Trophoblast cell (in vitro differentiated cells and primary cell): ENCODE measurements around the gene RCOR2.
A peak's percentile ranks its signal among the peaks of the same experiment; 100 is the strongest.

ENCODE experiments used
- DNase-seq, 2 donors: peaks; one replicate each; pipeline ENCODE4 v3.0.0-alpha.2; 2016
- H2AFZ ChIP-seq: 2 replicates; pipeline ENCODE4 v1.6.1; 2013; ENCODE audit warnings: low read length, moderate library complexity, mild to moderate bottlenecking; ENCODE audit not compliant: insufficient read depth, poor library complexity
- H2AK5ac ChIP-seq: 2 replicates; pipeline ENCODE4 v1.6.1; 2013; ENCODE audit warnings: mild to moderate bottlenecking, low read length
- H2BK120ac ChIP-seq: 2 replicates; pipeline ENCODE4 v1.6.1; 2013; ENCODE audit warnings: low read length, mild to moderate bottlenecking, moderate library complexity; ENCODE audit not compliant: insufficient read depth, poor library complexity
- H2BK12ac ChIP-seq: 2 replicates; pipeline ENCODE4 v1.6.1; 2013; ENCODE audit warnings: mild to moderate bottlenecking, low read length, moderate library complexity
- H2BK5ac ChIP-seq: 2 replicates; pipeline ENCODE4 v1.6.1; 2013; ENCODE audit warnings: low read length, low read depth, moderate library complexity, mild to moderate bottlenecking; ENCODE audit not compliant: poor library complexity
- H3K14ac ChIP-seq: 2 replicates; pipeline ENCODE4 v1.6.1; 2013; ENCODE audit warnings: mild to moderate bottlenecking, low read length
- H3K18ac ChIP-seq: 2 replicates; pipeline ENCODE4 v1.6.1; 2013; ENCODE audit warnings: mild to moderate bottlenecking, low read length
- H3K23ac ChIP-seq: 2 replicates; pipeline ENCODE4 v1.6.1; 2013; ENCODE audit warnings: low read length
- H3K27ac ChIP-seq: 2 replicates; pipeline ENCODE4 v1.5.1; 2013; ENCODE audit warnings: low read depth, mild to moderate bottlenecking, inconsistent platforms, low read length, moderate library complexity
- H3K27me3 ChIP-seq: 2 replicates; pipeline ENCODE4 v1.6.1; 2013; ENCODE audit warnings: inconsistent platforms, mild to moderate bottlenecking, low read length, moderate library complexity; ENCODE audit not compliant: insufficient read depth
- H3K36me3 ChIP-seq, 2 experiments: 1 replicate in 1 of 2; 2 replicates in 1 of 2; pipeline ENCODE4 v1.6.1; 2013; ENCODE audit warnings: low read length in 2 of 2, mild to moderate bottlenecking in 2 of 2, moderate library complexity in 1 of 2; ENCODE audit not compliant: insufficient read depth in 2 of 2, control insufficient read depth in 1 of 2
- H3K4ac ChIP-seq: 2 replicates; pipeline ENCODE4 v1.6.1; 2013; ENCODE audit warnings: low read depth, mild to moderate bottlenecking, low read length, moderate library complexity
- H3K4me1 ChIP-seq, 2 experiments: 1 replicate in 1 of 2; 2 replicates in 1 of 2; pipeline ENCODE4 v1.6.1; 2013; ENCODE audit warnings: low read length in 2 of 2, mild to moderate bottlenecking in 2 of 2, moderate library complexity in 1 of 2; ENCODE audit not compliant: insufficient read depth in 2 of 2, control insufficient read depth in 1 of 2
- H3K4me2 ChIP-seq: 2 replicates; pipeline ENCODE4 v1.6.1; 2013; ENCODE audit warnings: inconsistent platforms, mild to moderate bottlenecking, low read length, moderate library complexity
- H3K4me3 ChIP-seq: 2 replicates; pipeline ENCODE4 v1.5.1; 2013; ENCODE audit warnings: mild to moderate bottlenecking, low read depth, low read length, inconsistent platforms
- H3K79me1 ChIP-seq: one replicate; pipeline ENCODE4 v1.6.1; 2013; ENCODE audit warnings: low read length
- H3K79me2 ChIP-seq: 2 replicates; pipeline ENCODE4 v1.6.1; 2013; ENCODE audit warnings: low read length, mild to moderate bottlenecking; ENCODE audit not compliant: control insufficient read depth, insufficient read depth, poor library complexity
- H3K9ac ChIP-seq: 2 replicates; pipeline ENCODE4 v1.6.1; 2013; ENCODE audit warnings: mild to moderate bottlenecking, low read length
- H3K9me3 ChIP-seq: 2 replicates; pipeline ENCODE4 v1.6.1; 2013; ENCODE audit warnings: low read depth, mild to moderate bottlenecking, control low read depth, inconsistent platforms, low read length; ENCODE audit not compliant: insufficient read depth
- H4K12ac ChIP-seq: 2 replicates; pipeline ENCODE4 v1.6.1; 2013; ENCODE audit warnings: low read depth, mild to moderate bottlenecking, low read length, moderate library complexity
- H4K8ac ChIP-seq: 2 replicates; pipeline ENCODE4 v1.6.1; 2013; ENCODE audit warnings: low read depth, mild to moderate bottlenecking, low read length, moderate library complexity
- H4K91ac ChIP-seq: one replicate; pipeline ENCODE4 v1.6.1; 2013; ENCODE audit warnings: low read depth, mild to moderate bottlenecking, low read length, moderate library complexity
- WGBS: extraction: QIAGEN DNeasy Blood & Tissue Kit; methylation state at CpG from one replicate; pipeline ENCODE4 v1.1.7; 2013; ENCODE audit warnings: missing lambda C conversion rate; ENCODE audit not compliant: insufficient read length, insufficient coverage; ENCODE audit errors: extremely low coverage; 5-methylcytosine and 5-hydroxymethylcytosine counted together

RCOR2 gene

DNA sequence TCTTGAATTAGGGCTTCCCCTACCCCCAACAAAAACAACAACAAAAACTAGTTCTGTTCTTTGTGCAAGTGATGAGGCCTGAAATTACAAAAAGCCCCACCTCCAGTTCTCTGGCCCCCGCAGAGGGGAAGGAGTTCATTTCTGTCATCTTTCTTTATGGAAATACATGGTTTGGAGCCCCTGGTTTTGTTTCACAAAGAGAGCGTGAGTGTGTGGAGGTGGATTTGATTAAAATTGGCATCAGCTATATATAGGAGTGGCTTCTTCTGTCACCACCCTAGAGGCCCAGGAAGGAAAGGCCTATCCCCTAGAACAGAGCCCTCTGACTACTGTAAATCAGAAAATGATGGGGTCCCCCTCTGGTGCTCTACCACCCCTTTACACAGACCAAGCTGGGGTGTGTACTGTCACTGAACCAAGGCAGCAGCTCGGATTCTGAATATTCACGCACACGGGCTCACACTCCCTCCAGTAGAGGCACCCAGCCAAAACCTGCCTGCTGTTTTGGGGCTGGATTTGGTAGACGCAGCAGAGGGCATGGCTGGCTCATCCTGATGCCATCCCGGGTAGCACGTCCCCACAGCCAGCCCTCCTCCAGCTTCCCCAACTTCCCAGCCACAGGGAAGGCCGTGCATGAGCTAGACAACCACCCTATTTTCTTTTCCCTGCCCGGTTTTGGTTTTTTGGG lies 19.4 kb downstream of the RCOR2 start:
- no peak overlapping the region for H3K9ac ChIP-seq
- no CpG with 5 or more reads among the region's 10 CpGs for WGBS
- no peak overlapping the region for H3K18ac ChIP-seq

DNA sequence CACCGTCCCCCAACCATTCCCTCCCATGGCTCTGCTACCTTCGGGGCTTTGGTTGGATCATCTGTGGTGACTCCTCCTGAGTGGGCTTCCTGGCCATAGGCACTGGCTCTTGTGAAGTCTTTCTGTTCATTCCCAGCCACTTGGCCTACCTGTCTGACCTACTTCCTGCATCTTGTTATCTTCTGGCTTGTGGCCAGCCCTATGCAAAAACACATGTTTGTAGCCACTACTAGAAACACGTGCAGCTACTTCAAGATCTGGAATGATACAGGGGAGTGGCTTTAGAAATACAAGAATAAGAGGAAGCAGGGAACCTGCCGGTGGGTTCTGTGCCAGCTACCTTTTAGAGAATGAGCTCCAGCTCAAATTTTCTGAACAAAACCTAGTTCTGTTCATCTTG lies 20.9 kb downstream of the RCOR2 start:
- H3K36me3 ChIP-seq: peaks cover 47 to 62% of the 10 kb centered on the region in 2 experiments
- no peak overlapping the region for H2BK5ac ChIP-seq
- no peak overlapping the region for H2AK5ac ChIP-seq
- no peak overlapping the region for H3K9ac ChIP-seq
- H3K4me3 ChIP-seq: no peak overlapping the region
- H2BK120ac ChIP-seq: no peak overlapping the region
- H3K9me3 ChIP-seq: no peaks in the 10 kb centered on the region
- no peak overlapping the region for H3K14ac ChIP-seq
- no peaks in the 10 kb centered on the region for H3K79me2 ChIP-seq
- H4K12ac ChIP-seq: no peak overlapping the region
- H3K79me1 ChIP-seq: no peaks in the 10 kb centered on the region
- no peak overlapping the region for H2AFZ ChIP-seq
- no peak for DNase-seq
- no peak overlapping the region for H4K91ac ChIP-seq
- no CpG with 5 or more reads among the region's 4 CpGs for WGBS
- H3K18ac ChIP-seq: no peak overlapping the region
- no peak overlapping the region for H3K4me2 ChIP-seq
- no peak overlapping the region for H4K8ac ChIP-seq
- no peak overlapping the region for H3K23ac ChIP-seq
- H3K27me3 ChIP-seq: no peaks in the 10 kb centered on the region
- no peak overlapping the region for H3K27ac ChIP-seq
- no peak overlapping the region for H2BK12ac ChIP-seq
- no peak overlapping the region for H3K4ac ChIP-seq
- H3K4me1 ChIP-seq: peaks cover 2 to 3% of the 10 kb centered on the region in 2 experiments

More for the DNA sequence above, 19.4 kb downstream of the RCOR2 start:
- H3K4ac ChIP-seq: no peak overlapping the region
- H3K36me3 ChIP-seq: peaks cover 57 to 75% of the 10 kb centered on the region in 2 experiments
- H3K79me2 ChIP-seq: no peaks in the 10 kb centered on the region
- H2BK120ac ChIP-seq: no peak overlapping the region
- no peaks in the 10 kb centered on the region for H3K4me1 ChIP-seq
- H3K79me1 ChIP-seq: no peaks in the 10 kb centered on the region
- H3K27me3 ChIP-seq: no peaks in the 10 kb centered on the region
- no peak overlapping the region for H3K23ac ChIP-seq
- no peak overlapping the region for H4K12ac ChIP-seq
- H2BK5ac ChIP-seq: no peak overlapping the region
- H3K14ac ChIP-seq: no peak overlapping the region
- peaks cover 1% of the 10 kb centered on the region for H3K9me3 ChIP-seq
- H2BK12ac ChIP-seq: no peak overlapping the region
- H2AK5ac ChIP-seq: no peak overlapping the region
- no peak overlapping the region for H4K8ac ChIP-seq
- no peak overlapping the region for H3K4me3 ChIP-seq
- H3K27ac ChIP-seq: no peak overlapping the region
- H4K91ac ChIP-seq: no peak overlapping the region
- no peak for DNase-seq
- no peak overlapping the region for H3K4me2 ChIP-seq
- H2AFZ ChIP-seq: no peak overlapping the region

DNA sequence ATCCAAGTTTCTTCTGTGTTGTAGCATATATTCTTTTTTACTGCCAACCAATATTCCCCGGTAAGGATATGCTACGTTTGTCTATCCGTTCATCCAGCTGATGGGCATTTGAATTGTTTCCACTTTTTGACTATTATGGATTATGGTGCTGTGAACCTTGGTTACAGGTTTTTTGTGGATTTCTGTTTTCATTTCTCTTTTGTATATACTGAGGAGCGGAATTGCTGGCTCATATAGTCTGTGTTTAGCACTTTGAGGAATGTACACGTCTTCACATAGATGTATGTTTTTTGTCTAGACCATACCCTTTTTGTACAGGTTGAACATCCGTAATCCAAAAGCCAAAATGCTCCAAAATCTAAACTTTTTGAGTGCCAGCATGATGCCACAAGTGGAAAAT lies 23.6 kb downstream of the RCOR2 start:
- Histone ChIP-seq H2AK5ac (no peak overlapping the region), H3K4me1 (peaks cover 12 to 15% of the 10 kb centered on the region in 2 experiments)
- no CpG with 5 or more reads among the region's 6 CpGs for WGBS

DNA sequence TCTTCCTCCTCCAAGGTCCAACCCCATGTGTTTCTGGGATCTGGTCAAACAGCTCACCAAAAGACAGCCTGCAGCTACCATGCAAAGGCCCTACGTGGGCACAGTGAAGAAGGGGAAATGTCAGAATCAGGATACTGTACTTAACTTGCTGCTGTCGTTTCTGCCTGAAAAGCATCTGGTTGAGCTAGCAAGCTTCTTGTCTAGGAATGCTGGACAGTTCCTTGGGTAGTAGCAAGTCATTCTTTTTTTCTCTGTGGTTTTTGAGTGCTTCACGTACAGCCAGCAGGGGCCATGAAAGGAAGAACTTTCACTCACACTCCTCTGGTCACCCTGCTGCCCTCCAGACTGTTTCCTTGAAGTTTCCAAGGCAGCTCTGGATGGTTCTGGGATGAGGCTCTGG lies 24.7 kb downstream of the RCOR2 start:
- Histone ChIP-seq H3K4me2 (no peak overlapping the region), H3K9me3 (no peaks in the 10 kb centered on the region), H3K23ac (no peak overlapping the region), H3K9ac (no peak overlapping the region), H4K12ac (no peak overlapping the region), H2BK120ac (no peak overlapping the region), H3K36me3 (peaks cover 20 to 28% of the 10 kb centered on the region in 2 experiments), H2BK12ac (no peak overlapping the region), H3K27ac (no peak overlapping the region), H4K91ac (no peak overlapping the region), H3K79me1 (peaks cover 5% of the 10 kb centered on the region), H2AFZ (no peak overlapping the region), H3K14ac (no peak overlapping the region), H3K4me1 (peaks cover 19 to 23% of the 10 kb centered on the region in 2 experiments), H2BK5ac (no peak overlapping the region), H2AK5ac (no peak overlapping the region), H4K8ac (no peak overlapping the region), H3K79me2 (peaks cover 7% of the 10 kb centered on the region), H3K27me3 (no peaks in the 10 kb centered on the region), H3K4ac (no peak overlapping the region), H3K4me3 (no peak overlapping the region), H3K18ac (no peak overlapping the region)
- WGBS: no CpG with 5 or more reads among the region's 3 CpGs
- DNase-seq: peak in 1 of 2 donors; percentile 23

More for the DNA sequence above, 23.6 kb downstream of the RCOR2 start:
- H3K9me3 ChIP-seq: no peaks in the 10 kb centered on the region
- no peak overlapping the region for H3K27ac ChIP-seq
- no peak overlapping the region for H3K23ac ChIP-seq
- H3K4me2 ChIP-seq: no peak overlapping the region
- peaks cover 5% of the 10 kb centered on the region for H3K79me1 ChIP-seq
- no peak for DNase-seq
- no peak overlapping the region for H3K4ac ChIP-seq
- no peak overlapping the region for H3K9ac ChIP-seq
- no peak overlapping the region for H2AFZ ChIP-seq
- no peak overlapping the region for H2BK5ac ChIP-seq
- H3K18ac ChIP-seq: no peak overlapping the region
- H4K91ac ChIP-seq: no peak overlapping the region
- H4K8ac ChIP-seq: no peak overlapping the region
- H2BK12ac ChIP-seq: no peak overlapping the region
- H3K27me3 ChIP-seq: no peaks in the 10 kb centered on the region
- peaks cover 27 to 40% of the 10 kb centered on the region in 2 experiments for H3K36me3 ChIP-seq
- H4K12ac ChIP-seq: no peak overlapping the region
- H3K4me3 ChIP-seq: no peak overlapping the region
- peaks cover 7% of the 10 kb centered on the region for H3K79me2 ChIP-seq
- no peak overlapping the region for H3K14ac ChIP-seq
- no peak overlapping the region for H2BK120ac ChIP-seq
